ENCODE data around the gene ZNF76.

GRCh38 chr6:35239581-35239980 lies 20.0 kb upstream of the ZNF76 start:
- no peak for TF ChIP-seq CTCF (IDR thresholded peaks at IDR 0.05)
- TF ChIP-seq, protein P1, sequence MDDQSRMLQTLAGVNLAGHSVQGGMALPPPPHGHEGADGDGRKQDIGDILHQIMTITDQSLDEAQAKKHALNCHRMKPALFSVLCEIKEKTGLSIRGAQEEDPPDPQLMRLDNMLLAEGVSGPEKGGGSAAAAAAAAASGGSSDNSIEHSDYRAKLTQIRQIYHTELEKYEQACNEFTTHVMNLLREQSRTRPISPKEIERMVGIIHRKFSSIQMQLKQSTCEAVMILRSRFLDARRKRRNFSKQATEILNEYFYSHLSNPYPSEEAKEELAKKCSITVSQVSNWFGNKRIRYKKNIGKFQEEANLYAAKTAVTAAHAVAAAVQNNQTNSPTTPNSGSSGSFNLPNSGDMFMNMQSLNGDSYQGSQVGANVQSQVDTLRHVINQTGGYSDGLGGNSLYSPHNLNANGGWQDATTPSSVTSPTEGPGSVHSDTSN (IDR thresholded peaks at IDR 0.05): no peak
- TF ChIP-seq CHD4 (IDR thresholded peaks at IDR 0.05; ENCODE audit: borderline replicate concordance): no peak
- TF ChIP-seq, protein P2, sequence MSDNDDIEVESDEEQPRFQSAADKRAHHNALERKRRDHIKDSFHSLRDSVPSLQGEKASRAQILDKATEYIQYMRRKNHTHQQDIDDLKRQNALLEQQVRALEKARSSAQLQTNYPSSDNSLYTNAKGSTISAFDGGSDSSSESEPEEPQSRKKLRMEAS (IDR thresholded peaks at IDR 0.05): no peak

Measured in A549 (cell line).